HG03460 (cell line): Measurements from ENCODE around the gene E2F6.
"Not testable (repeated sequence)": the region's sequence is repeated elsewhere in the genome, so short reads cannot be mapped to it uniquely, and the experiment has no call there.

Experiments
- ATAC-seq: cut with Tn5 transposase; IDR thresholded peaks from one replicate; pipeline ENCODE4 v1.9.1; 2021; ENCODE audit not compliant: unreplicated experiment

The E2F6 gene

DNA sequence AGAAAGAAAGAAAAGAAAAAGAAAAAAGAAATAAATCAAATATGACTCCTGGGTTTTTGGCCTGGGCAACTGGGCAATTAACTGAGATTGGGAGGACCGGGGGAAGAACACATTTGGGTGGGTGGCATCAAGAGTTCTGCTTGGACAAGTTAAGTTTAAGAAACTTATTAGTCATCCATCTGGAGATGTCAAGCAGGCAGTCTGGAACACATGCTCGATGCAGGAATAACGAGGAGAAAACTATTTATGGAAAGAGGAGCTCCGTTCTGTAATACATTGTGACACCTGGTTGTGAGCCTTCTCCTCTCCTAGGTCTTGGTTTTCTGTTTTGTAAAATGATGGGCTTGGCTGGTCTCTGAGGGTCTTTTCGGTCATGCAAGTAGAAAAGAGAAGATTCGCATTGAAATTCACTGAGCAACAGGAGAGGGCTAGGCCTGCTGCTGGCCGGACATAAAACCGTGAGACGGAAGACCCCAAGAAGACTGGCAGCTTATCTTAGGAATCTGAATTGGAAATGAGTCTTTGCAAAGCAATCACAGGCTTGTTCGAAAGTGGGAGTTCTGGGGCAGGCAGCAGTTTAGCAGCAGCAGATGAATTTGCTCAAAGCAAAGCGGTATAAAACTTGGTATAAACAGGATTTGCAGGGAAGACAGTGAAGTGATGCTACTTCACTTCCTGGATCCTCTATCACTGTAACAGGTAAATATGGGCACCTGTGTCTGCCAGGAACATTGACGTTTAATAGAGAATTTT lies 51.4 kb downstream of the E2F6 start:
- no peak for ATAC-seq

DNA sequence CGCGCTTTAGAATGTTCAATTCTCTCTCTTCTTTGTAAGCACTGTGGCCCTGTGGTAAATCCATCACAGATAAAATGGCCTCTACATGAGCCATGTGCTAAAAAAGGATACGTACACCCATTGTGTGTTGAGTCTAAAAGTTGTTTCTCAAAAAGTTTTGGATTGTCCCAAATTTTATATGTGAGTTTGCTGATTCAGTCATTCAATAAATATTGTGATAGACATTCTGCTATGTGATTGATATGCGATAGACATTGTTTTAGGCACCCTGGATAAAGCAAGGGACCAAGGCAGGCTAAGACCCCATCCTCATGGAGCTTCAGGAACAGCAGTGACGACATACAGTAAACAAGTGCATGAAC lies 53.5 kb downstream of the E2F6 start:
- no peak for ATAC-seq

DNA sequence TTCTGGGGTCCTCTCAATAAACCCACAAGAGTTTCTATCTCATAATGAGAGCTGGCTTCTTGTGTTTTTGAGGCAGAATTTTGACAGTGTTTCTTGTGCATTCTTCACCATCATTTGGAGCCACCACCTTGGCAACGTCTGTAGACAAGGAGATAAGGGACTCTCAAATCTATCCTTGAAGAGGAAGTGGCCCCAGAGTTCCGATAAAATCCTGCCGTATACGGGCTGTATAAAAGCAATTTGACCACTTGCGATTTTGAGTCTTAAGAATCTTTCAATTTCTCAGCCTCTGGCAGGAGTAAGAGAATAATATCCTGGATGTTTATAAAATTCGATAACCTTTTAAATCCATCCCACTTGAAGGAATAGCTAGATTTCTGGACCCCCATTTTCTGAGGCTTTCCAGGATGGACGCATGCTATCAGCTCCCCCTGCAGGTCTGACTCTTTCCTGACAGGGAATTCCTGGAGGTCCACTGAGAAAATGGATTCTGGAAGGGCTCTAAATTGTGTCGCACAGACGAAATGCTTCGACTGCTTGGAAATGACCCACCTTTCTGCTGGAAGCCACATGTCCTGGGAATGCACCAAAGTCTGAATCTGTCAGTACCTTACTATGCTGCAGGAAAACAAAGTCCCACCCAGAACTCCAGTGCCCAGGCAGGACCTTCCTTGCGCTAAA lies 54.1 kb downstream of the E2F6 start:
- no peak for ATAC-seq

DNA sequence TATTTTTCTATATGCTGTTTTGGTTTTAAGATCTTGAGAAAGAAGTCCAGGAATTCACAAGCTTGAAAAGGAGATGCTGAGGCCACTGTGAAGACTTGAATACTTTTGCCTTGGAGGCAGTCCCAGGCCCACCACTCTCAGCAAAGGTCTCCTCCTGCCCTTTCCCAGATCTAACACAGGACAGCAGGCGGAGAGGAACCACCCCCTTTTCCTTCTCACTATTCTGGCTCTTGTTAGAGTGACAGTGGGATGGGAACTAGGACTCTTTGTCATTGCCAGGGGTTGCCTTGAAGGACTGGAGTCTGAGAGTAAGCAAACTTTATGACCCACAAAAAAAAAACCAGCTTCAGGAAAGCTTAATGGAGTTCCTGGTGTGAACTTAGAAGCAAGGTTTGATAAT lies 54.7 kb downstream of the E2F6 start:
- no peak for ATAC-seq

DNA sequence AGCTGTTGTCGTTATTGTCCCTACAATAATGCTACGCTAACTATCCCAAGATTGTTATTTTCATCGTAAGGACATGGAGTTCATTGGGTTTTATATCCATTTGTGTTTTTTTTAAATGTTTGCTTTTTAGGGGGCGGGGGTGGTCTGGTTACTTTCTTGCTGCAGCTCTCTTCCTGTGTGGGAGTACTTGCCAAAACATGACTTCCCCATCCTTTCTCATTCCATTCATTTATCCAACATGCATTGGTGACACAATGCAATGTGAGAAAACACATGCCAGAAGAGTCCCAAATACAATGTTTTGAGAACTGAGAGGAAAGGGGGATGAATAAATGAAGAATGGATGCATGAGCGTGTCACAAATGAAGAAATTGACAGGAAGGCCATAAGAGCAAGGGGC lies 55.9 kb downstream of the E2F6 start:
- no peak for ATAC-seq

DNA sequence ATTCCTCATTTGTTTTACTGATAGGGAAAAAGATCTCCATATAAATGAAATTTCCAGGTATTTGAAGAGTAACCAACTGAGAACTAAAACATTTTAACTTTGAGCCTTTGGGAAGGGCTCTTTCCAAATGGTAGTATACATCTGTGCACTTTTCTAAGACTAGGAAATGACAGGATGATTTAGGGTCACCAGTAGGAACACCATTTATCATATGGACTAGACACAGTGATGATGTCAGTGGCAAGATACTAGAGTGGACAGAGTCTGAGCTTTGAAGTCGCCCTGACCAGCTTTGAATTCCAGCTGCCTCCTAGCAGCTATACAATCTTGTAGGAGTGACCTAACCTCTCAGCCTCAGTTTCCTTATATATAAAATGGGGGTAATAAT lies 56.4 kb downstream of the E2F6 start:
- ATAC-seq: no peak

DNA sequence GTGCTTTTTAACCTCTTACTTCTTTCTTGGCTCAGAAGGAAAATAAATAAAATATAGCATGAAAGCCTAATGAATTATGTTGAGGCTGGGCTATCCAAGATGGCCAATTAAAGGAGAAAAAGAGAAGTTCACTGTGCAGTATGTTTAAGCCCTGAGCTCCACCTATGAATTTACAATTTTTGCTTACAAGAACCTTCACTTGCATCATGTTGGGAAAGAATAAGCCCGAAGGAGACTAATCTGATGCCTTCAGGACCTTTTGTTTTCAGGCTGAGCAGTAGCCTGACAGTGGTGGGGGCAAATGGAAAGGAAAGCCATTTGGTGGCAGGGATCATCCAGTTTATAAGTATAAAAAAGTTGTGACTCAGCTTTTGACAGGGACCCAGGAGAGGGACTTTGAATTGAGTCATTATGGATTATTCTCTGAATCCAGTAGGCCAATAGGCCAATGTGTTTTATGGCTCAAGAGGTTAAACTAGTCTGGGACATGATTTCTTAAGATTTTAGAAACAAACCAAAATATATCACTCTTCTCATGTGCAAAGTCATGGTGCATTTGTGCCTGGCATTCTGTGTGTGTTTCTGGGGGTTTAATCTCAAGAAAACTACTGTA lies 56.9 kb downstream of the E2F6 start:
- no peak for ATAC-seq

DNA sequence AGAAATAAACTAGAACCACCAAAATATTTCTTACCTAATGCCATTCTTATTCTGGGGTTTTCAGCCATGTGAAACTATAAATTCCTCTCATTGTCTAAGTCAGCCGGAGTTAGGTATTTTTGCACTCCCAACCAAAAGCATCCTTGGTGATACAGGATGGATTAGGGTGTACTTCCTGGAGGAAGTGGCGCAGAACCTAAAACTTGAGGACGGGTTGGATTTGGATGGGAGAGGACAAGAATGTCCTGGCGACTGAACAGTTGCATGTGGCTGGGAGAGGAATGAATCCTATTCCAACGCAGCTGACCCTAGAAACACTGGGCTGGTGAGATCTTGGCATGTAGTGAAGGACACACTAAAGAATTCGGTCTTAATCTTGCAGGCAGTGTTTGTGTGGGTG lies 58.5 kb downstream of the E2F6 start:
- no peak for ATAC-seq

DNA sequence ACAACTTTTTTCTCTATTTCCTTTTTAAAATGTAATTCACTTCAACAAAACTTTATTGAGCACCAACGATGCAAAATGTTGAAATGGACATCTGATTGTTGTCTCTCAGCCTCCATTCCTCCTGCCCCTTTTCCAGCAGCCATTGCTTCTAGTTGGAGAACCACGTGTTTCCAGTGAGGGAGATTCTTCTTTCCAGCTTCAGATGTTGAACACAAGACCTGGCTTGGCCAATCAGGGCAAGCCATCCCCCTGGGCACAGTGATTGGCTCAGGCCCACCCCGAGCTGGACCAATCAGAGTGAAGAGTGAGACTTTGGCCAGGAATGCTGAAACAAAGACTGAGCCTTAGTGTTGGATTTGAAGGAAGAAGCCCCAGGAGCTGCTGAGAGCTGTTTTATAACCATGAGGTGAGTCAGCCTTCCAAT lies 59.0 kb downstream of the E2F6 start:
- ATAC-seq: no peak

DNA sequence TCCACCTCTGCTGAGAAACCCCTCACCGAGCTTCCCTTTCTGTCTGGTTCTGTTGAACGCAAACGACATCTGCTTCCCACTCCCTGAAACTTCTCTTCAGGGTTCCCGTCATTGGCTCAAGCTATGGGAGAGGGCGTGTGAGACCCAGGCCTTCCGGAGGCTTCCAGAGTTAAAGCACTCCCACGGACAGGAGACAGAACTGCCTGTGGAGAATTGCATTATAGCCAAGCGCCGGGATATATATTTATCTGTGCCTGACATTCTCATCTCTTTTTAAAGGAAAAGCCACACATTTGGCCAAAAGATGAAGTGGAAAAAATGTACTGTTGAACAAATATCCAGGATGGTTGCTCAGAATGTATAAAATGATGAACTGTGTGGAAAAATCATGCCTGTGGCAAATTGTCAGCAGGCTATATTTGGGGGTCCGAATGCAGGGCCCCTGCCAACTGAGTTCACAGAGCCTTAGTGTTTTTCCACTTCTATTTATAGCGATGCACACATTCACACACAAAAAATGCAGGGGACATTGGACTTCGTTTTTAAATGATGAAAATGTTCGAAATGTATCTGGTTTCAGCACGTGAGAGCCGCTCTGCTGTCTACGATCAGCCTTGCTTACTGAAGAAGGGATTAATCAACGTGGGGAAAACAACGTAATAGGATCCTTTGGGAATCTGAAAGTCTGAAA lies 59.5 kb downstream of the E2F6 start:
- ATAC-seq: no peak

DNA sequence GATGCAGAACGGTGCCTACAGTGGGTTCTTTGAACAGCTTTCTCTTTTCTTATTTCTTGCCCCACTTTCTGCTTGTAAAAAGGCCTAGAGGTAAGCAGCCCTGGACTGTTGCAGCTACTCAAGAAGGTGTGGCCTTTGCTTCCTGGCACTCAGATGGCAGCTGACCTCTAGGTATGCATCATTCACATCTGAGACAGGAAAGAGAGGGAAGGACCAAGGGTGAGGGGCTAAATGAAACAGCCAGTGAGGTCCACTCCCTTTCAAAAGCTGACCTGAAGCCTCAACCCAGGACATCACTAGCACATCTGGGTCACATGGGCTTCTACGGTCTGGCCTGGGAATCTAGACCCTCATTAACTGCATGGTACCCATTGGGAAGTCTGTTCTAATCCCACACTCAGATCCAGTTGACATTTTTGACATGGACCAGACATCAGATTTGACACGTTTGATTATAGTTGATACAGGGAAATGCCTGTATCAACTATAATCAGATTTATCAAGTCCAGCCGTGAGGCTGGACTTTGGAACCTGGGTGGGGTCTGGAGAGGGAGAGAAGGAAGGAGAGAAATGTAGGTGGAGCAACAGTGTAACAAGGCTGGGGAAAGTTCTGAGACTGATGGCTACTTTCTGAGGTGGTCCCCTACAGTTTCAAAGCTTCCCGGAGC lies 60.2 kb downstream of the E2F6 start:
- no peak for ATAC-seq

DNA sequence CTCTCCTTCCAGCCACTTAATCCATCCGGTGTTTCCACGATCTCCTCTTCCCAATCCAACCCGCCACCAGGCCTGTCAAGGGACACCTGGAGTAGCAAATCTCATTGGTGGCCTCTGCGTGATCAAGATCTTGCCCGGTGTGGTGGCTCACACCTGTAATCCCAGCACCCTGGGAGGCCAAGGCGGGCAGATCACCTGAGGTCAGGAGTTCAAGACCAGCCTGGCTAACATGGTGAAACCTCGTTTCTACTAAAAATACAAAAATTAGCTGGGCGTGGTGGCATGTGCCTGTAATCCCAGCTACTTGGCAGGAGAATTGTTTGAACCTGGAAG lies 60.9 kb downstream of the E2F6 start:
- ATAC-seq: not testable (repeated sequence)

DNA sequence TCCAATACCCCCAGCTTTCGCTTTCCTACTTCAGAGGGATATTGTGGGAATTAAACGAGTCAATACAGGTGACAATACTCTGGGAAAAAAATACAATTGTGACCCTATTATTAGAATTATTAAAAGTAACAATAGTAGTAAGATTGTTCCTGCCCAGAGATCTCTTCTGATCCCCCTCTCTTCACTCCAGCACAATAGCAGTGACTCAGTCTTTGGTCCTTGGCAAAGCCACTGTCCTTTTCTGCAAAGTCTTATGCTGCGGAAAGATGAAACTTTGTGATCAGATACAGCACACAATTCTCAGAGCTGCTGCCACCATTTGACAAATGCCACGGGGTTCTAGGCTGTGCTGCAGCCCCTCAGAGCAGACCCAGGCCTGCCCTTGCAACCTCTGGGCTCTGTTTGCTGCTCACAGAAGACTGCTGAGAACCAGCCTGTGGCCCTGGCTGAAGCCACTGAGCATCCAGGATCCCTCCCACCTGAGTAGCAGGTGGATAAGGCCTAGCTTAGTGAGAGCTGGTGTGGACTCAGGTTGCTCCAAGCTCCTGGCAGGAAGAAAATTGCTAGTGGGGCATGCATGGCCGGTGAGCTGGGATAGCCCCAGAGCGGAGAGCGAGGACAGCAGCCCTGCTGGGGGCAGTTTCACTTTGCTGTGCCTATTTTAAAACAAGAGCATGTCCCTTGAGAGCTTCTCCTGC lies 61.4 kb downstream of the E2F6 start:
- no peak for ATAC-seq

DNA sequence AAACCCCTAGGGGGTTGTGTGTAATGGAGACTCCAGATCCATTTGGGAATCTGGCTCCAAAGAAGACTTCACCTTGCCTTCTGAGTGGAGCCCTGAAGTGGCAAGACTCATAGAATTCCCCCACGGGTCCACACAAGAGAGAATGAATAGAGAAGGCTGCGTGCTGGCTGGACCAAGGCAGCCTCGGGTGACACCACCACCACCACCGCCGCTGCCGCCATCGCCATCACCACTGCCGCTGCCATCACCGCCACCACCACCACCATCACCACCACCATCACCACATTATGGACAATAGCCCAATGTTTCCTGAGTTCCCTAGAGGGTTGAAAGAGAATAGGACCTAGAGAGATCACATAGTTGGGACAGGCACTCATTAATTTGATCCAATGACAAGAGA lies 63.5 kb downstream of the E2F6 start:
- ATAC-seq: no peak

DNA sequence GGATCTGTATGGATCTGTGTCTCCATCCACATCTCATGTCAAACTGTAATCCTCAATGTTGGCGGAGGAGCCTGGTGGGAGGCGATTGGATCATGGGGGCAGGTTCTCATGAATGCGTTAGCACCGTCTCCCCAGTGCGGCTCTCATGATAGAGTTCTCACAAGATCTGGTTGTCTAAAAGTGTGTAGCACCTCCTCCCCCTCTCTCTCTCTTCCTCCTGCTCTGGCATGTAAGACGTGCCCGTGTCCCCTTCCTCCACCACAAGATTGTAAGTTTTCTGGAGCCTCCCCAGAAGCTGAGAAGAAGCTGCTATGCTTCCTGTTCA lies 66.6 kb downstream of the E2F6 start:
- no peak for ATAC-seq

DNA sequence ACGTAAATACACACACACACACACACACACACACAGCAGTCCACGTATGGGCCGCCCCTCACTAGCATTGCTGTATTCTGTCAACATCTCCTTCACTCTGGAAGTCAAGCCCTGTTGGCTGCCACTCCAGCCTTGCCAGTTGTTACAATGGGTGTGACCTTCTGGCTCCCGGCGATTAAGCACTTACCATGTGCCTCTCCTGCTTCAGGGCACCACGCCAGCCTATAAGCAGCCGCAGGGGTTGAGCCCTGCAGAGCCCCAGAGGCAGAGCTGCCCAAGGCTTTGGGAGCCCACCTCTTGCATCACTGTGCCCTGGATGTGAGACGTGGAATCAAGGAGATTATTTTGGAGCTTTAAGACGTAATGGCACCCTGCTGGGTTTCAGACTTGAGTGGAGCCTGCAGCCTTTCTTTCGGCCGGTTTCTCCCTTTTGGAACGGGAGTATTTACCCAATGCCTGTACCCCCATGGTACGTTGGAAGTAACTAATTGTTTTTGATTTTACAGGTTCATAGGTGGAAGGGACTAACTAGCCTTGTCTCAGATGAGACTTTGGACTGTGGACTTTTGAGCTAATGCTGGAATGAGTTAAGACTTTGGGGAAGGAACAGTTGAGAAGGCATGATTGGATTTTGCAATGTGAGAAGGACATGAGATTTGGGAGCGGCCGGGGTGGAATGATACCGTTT lies 67.1 kb downstream of the E2F6 start:
- no peak for ATAC-seq

DNA sequence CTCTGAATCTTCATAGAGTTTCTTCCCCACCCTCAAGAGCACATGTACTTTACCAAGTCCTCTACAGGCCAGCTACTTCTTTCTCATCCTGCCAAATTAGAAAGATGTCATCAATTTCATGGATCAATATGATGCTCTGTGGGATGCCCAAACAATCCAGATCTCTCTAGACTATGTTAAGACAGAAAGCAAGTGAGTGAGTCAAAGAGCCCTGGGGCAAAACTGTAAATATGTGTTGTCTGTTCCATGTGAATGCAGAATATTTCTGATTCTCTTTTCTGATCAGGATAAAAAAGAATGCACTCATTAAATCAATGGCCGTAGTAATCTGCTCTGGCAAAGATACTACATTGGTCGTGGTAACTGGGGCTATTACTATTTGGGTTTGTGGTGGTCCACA lies 68.4 kb downstream of the E2F6 start:
- ATAC-seq: no peak

DNA sequence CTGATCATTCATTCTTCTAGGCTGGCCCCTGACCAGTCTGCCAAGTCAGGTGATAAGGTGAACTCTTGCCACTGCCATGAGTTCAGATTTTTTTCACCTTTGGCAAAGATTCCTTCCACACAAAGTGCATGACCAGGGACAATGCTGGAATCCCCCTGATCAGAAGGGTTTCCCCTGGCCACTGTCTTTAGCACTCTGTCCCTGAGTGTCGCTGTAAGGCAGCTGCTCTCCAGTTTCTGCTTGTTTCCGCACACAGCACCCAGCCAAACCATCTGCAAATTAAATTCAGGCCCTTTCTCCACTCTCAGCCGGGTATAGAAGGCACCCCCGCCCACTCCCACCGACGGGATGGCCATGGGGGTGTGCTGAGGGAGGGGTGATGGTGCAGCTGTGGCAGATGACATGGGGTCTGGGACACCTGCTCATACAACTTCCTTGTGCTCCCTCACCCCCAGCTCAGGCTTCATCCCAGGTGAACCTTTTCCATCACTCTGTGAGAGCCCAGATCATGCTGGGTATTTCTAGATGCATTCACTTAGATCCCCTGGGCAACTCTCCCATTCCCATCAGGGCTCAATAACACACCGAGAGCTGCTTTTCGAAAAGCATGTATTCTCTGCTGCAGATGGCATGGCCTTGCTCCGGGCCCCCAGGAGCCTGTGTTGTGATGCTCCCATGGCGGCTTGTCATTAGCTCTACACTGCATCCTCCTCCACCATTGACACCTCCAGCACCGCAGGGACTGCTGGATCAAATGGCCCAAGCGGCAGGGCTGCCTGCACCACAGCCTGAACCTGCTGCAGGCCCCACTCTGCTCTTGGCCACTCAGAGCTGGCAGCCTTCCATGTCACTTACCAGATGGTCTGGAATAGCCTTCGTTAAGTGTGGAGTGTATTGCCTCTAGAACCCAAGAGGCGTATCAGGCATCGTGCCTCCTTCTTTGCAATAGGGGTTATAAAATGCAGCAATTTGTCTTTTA lies 69.2 kb downstream of the E2F6 start:
- ATAC-seq: no peak

DNA sequence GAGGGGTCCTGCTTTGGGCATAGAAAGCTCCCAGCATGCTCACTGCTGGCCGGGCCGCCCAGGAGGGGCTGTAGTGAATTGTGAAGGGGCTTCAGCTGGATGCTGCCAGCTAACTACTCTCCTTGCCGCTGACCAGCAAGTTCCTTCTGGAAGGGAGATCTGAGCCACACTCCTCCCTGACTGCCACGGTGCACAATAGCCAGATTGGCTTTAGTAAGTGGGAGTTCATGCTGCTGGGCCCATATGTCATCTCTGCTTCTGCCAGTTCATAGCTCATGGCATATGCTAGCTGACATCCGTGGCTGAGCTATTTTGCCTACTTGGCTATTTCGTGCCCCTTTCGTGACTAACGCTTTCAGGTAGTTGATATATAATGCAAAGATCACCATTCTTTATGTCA lies 69.9 kb downstream of the E2F6 start:
- ATAC-seq: no peak
